ENCODE results near the gene ABHD15. TPM values are rescaled to one million over a fixed set of nuclear protein-coding genes. Genes with fewer than 3 reads are reported as not detected.

Gene ABHD15
- total and polyA plus RNA-seq, 9 of the 15 experiments (the other 6 are each of a cell fraction or from before 2014, with no cell fraction given), result 0.85 to 4.2 (median 2.1) TPM

GRCh38 chr17:29593591-29594518 lies 27.0 kb upstream of the ABHD15 start (continued):
- peak; percentile 22; the same call in 1 of the 2 replicates for TF ChIP-seq USF1 (CRISPR knock-in tag; IDR thresholded peaks at IDR 0.05)
- TF ChIP-seq KLF13 (tag; IDR thresholded peaks at IDR 0.05; ENCODE audit: borderline replicate concordance, low read depth), result no peak
- no peak for TF ChIP-seq ZNF57 (CRISPR knock-in tag; IDR thresholded peaks at IDR 0.05)
- TF ChIP-seq TFAP4 (CRISPR knock-in tag; IDR thresholded peaks at IDR 0.05; ENCODE audit: borderline replicate concordance), result no peak; the same call in 1 of the 2 replicates
- TF ChIP-seq ETV1 (tag; conservative IDR thresholded peaks at IDR 0.05; ENCODE audit: low read depth), result no peak
- no peak for TF ChIP-seq BHLHE40 (IDR thresholded peaks at IDR 0.05; ENCODE audit: low read length)
- TF ChIP-seq E2F4 (CRISPR knock-in tag; IDR thresholded peaks at IDR 0.05; ENCODE audit: low read depth), result peak; percentile 79
- peak; percentile 54 to 65 for TF ChIP-seq MNT (conservative IDR thresholded peaks at IDR 0.05)
- no peak for TF ChIP-seq HDGF (IDR thresholded peaks at IDR 0.05)
- no peak for TF ChIP-seq PHB2 (IDR thresholded peaks at IDR 0.05; ENCODE audit: low read depth)
- peak; percentile 74; the same call in 1 of the 2 replicates for TF ChIP-seq ZBTB40 (IDR thresholded peaks at IDR 0.05)
- TF ChIP-seq ZBTB40 (CRISPR knock-in tag; IDR thresholded peaks at IDR 0.05), result no peak; the same call in 1 of the 2 replicates
